Esophagus squamous epithelium (tissue), 5 donors: ENCODE results near the gene UIMC1. TPM values are rescaled to one million over a fixed set of nuclear protein-coding genes. Genes with fewer than 3 reads are reported as not detected.

ENCODE experiments used
- DNase-seq: peaks from one replicate; lab custom pipeline; 2025; lab: John Stamatoyannopoulos, UW
- H3K27ac ChIP-seq, 4 donors: fragments of 200-600 bp; sonication (generic); one replicate each; pipeline ENCODE4 v1.5.1; 2016 to 2019; ENCODE audit warnings: mild to moderate bottlenecking in 1 of 4
- H3K27me3 ChIP-seq, 4 donors: fragments of 200-600 bp; sonication (generic); 1 replicate in 3 of 4; 2 replicates in 1 of 4; pipeline versions ENCODE4 v1.5.1 to v1.6.0; 2017 to 2021; ENCODE audit warnings: antibody characterized with exemption in 1 of 4
- H3K36me3 ChIP-seq, 3 donors: fragments of 200-600 bp; sonication (generic); one replicate each; pipeline ENCODE4 v1.5.1; 2016 to 2019
- H3K4me1 ChIP-seq, 3 donors: fragments of 200-600 bp; sonication (generic); one replicate each; pipeline ENCODE4 v1.5.1; 2017 to 2019
- H3K4me3 ChIP-seq, 4 donors: fragments of 200-600 bp; sonication (generic); 1 replicate in 3 of 4; 2 replicates in 1 of 4; pipeline ENCODE4 v1.5.1; 2016 to 2019; ENCODE audit warnings: mild to moderate bottlenecking in 2 of 4, moderate library complexity in 1 of 4
- H3K9me3 ChIP-seq, 3 donors: fragments of 200-600 bp; sonication (generic); one replicate each; pipeline ENCODE4 v1.5.1; 2016 to 2019
- CTCF ChIP-seq, 6 experiments: fragments of 450-650 bp in 4 of 6; fragments of 200-600 bp in 2 of 6; sonication (generic) in 2 of 6; IDR thresholded peaks; one replicate each; pipeline ENCODE4 v1.5.1; 2016 to 2019; ENCODE audit warnings: antibody characterized with exemption in 6 of 6, mild to moderate bottlenecking in 4 of 6, moderate library complexity in 4 of 6
- POLR2A ChIP-seq, 4 donors: fragments of 450-650 bp; IDR thresholded peaks; one replicate each; pipeline ENCODE4 v1.6.1; 2017; ENCODE audit warnings: antibody characterized with exemption in 4 of 4, mild to moderate bottlenecking in 4 of 4, moderate library complexity in 3 of 4
- WGBS, 2 donors: methylation state at CpG; one replicate each; pipeline ENCODE4 v1.1.5; 2018; 5-methylcytosine and 5-hydroxymethylcytosine counted together
- intact Hi-C: fragments of 100-400 bp; cut with DNase I; formaldehyde crosslinking; loops from one replicate; pipeline ENCODE4 v1.15.0; 2022
- total RNA-seq, 4 donors: library from RNA; depleted of rRNA; stranded (reverse); fragments of >200 nt; gene quantifications; one replicate each; pipeline ENCODE4 v1.1.0, GENCODE V29; 2016
- donor health status: DM: yes; HTN: yes; CAD: no.

UIMC1 gene
- total RNA-seq, 4 donors from 2014 or later = 10.3 to 38.1 (median 15.6) TPM

DNA sequence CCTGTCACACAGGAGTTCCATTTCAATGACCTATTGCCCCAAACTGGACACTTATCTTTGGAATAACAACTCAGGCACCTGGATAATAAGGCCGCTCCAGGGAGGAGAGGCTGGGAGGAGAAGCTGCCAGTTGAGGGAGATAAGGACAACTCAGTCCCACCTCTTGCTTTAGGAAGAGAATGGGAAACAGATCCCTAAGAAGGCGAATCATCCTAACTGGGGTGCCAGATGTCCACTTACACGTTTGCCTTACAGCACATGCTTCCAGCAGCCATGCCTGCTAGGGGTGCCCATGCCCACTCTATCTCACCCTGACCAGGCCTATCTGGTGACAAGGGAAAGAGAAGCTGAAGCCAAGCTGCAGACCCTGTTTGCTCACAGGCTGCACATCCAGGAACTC lies 113.9 kb downstream of the UIMC1 start:
- WGBS, 2 donors = 70 to 76% methylated on average over 2 to 3 of the region's 3 CpGs
- Histone ChIP-seq H3K36me3 (no peaks in the 10 kb centered on the region), H3K27ac (no peak overlapping the region), H3K4me3 (no peak overlapping the region), H3K9me3 (no peaks in the 10 kb centered on the region), H3K4me1 (no peaks in the 10 kb centered on the region), H3K27me3 (peaks cover 0 to 18% (median 0%) of the 10 kb centered on the region in 4 donors)
- no peak for DNase-seq
- TF ChIP-seq POLR2A (IDR thresholded peaks at IDR 0.05) (no peak), CTCF (IDR thresholded peaks at IDR 0.05) (no peak)
- intact Hi-C loops = no loop called here

GRCh38 chr5:176891331-176891958 lies 115.1 kb downstream of the UIMC1 start:
- Histone ChIP-seq H3K27me3 (peaks cover 0 to 18% (median 0%) of the 10 kb centered on the region in 4 donors), H3K4me1 (no peaks in the 10 kb centered on the region), H3K36me3 (no peaks in the 10 kb centered on the region), H3K4me3 (no peak overlapping the region), H3K9me3 (no peaks in the 10 kb centered on the region), H3K27ac (no peak overlapping the region)
- intact Hi-C loops = no loop called here
- TF ChIP-seq POLR2A (IDR thresholded peaks at IDR 0.05) (no peak), CTCF (IDR thresholded peaks at IDR 0.05) (no peak)
- 43 to 75% methylated on average over 3 to 8 of the region's 9 CpGs for WGBS, 2 donors
- no peak for DNase-seq

DNA sequence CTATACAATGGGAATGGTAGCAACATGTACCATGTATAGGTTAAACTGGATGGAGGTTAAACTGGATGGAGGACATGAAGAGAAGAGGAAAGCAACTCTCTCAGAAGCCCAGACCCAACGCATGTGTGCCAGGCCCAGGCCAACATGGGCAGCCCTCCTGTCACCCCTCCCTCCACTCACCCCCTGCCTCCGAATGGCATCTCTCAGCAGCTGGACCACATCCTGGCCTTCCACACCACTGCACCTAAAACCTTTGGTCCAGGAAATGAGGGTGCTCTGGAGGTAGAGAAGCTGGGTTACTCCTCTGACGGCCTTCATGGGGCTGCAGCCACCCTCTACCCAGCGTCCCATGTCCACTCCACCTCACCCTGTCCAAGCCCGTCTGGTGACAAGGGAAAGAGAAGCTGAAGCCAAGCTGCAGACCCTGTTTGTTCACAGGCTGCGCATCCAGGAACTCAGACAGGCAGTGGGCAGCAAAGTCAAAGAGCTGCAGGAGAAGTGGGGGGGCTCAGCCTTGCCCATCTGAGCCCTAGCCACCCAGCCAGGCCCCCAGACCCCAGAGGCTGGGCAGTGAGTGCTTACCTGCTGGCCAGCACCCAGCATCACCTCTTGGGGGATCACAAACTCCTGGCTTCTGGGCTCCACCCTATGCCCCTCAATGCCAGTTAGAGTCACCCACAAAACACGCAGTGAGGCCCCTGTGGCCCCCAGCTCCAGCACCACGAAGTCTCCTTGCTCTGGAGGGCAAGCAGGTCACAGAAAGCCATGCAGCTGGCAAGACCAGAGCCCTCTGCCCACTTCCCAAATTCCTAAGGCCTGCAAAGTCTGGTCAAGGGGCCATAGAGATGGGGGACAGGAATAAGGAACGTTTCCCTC lies 115.9 kb downstream of the UIMC1 start:
- DNase-seq = no peak
- no peaks in the 10 kb centered on the region for H3K4me1 ChIP-seq
- intact Hi-C loops = no loop called here
- peaks cover 0 to 15% (median 0%) of the 10 kb centered on the region in 4 donors for H3K27me3 ChIP-seq
- WGBS, 2 donors = 49 to 83% methylated on average over 2 to 4 of the region's 9 CpGs
- TF ChIP-seq POLR2A (IDR thresholded peaks at IDR 0.05) (no peak), CTCF (IDR thresholded peaks at IDR 0.05) (no peak)
- no peaks in the 10 kb centered on the region for H3K36me3 ChIP-seq
- no peak overlapping the region for H3K27ac ChIP-seq
- H3K9me3 ChIP-seq = no peaks in the 10 kb centered on the region
- H3K4me3 ChIP-seq = no peak overlapping the region

DNA sequence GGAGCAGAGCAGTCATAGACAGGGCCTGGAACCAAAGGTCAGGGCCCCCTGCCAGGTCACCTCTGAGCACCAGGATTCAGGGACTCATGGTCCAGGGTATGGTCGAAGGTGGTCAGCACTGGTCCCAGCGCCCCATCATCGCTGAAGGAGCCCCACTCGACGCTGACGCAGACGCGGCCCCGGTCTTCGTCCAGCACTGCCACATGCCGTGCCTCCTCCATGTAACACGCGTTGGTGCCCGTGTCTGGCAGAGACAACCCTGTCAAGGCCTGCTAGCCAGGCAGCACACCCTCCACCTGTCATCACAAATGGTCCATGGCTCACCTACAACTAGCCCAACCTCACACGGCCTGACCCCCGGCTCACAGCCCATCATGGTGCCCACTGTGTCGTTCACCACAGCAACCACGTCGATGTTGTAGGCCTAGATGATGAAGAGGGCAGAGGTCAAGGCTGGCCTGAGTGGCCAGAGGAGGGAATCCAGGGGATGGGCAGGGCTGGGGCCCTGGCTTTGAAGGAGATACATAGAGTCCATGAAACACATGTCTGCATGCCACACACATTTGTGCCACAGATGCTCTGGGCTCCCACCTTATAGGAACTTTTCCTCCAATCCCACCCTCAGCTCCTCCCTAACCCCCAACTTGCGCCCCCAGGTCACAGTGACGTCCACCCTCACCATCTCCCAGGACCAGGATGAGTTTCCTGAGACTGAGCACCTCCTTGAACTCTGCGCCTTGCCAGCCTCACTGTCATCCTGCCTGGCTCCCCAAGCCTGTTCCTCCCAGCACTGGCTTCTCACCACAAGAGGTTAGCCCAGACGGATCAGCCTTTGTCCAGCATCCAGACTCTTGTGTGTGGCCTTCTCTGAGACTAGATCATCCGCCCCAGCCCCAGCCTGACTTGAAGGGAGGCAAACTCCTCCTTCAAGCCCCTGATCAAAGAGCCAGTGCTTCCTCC lies 117.0 kb downstream of the UIMC1 start:
- H3K4me1 ChIP-seq = no peaks in the 10 kb centered on the region
- H3K4me3 ChIP-seq = no peak overlapping the region
- H3K27ac ChIP-seq = no peak overlapping the region
- intact Hi-C loops = no loop called here
- DNase-seq = no peak
- WGBS, 2 donors = 87% methylated on average over 22 of the region's 24 CpGs
- TF ChIP-seq CTCF (IDR thresholded peaks at IDR 0.05) (no peak), POLR2A (IDR thresholded peaks at IDR 0.05) (no peak)
- H3K36me3 ChIP-seq = no peaks in the 10 kb centered on the region
- peaks cover 0 to 15% (median 0%) of the 10 kb centered on the region in 4 donors for H3K27me3 ChIP-seq
- H3K9me3 ChIP-seq = no peaks in the 10 kb centered on the region
